ENCODE data around the gene CMYA5.

Gene CMYA5

DNA sequence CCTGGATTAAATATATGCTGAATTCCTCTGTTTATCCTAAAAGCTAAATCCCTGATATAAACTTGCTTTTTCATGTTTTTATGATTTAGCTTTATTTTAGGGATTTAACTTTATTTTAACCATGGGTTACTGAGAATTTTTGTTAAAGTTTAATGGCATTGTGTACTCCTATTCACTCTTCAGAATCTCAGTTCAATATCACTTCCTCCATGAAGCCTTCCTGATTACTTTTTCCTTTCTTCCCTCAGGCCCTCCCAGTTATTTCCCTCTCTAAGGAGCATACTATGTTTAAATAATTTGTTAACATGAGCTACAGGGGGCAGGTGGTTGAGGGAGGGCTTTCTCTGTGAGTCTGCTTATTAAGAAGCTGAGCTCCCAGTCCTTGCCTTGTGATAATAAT lies 151.5 kb downstream of the CMYA5 start:
- no peaks in the 10 kb centered on the region for H3K9me3 ChIP-seq (ENCODE audit: control insufficient read depth, insufficient read depth, low read length)
- no peak overlapping the region for H3K27ac ChIP-seq (ENCODE audit: low read depth, low read length)
- no peak overlapping the region for H3K4me2 ChIP-seq (ENCODE audit: low read length)
- no peak overlapping the region for H3K4me3 ChIP-seq (ENCODE audit: low read length)
- no peaks in the 10 kb centered on the region for H4K20me1 ChIP-seq (ENCODE audit: control insufficient read depth, insufficient read depth, low read depth, low read length)
- H3F3A ChIP-seq (ENCODE audit: control insufficient read depth, insufficient read depth) = no peaks in the 10 kb centered on the region
- TF ChIP-seq, protein P1, sequence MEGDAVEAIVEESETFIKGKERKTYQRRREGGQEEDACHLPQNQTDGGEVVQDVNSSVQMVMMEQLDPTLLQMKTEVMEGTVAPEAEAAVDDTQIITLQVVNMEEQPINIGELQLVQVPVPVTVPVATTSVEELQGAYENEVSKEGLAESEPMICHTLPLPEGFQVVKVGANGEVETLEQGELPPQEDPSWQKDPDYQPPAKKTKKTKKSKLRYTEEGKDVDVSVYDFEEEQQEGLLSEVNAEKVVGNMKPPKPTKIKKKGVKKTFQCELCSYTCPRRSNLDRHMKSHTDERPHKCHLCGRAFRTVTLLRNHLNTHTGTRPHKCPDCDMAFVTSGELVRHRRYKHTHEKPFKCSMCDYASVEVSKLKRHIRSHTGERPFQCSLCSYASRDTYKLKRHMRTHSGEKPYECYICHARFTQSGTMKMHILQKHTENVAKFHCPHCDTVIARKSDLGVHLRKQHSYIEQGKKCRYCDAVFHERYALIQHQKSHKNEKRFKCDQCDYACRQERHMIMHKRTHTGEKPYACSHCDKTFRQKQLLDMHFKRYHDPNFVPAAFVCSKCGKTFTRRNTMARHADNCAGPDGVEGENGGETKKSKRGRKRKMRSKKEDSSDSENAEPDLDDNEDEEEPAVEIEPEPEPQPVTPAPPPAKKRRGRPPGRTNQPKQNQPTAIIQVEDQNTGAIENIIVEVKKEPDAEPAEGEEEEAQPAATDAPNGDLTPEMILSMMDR (IDR thresholded peaks at IDR 0.05; ENCODE audit: low read depth, low read length, poor library complexity, severe bottlenecking) = no peak
- no peak for TF ChIP-seq EZH2phosphoT487 (IDR thresholded peaks at IDR 0.05; ENCODE audit: borderline replicate concordance, low read length)
- H3K9me2 ChIP-seq (replicated peaks; ENCODE audit: control insufficient read depth, low read length) = no peaks in the 10 kb centered on the region
- no peaks in the 10 kb centered on the region for H3K36me3 ChIP-seq (ENCODE audit: control insufficient read depth, low read length)
- peaks cover 4% of the 10 kb centered on the region; the same call in 1 of the 2 replicates for H3K27me3 ChIP-seq (ENCODE audit: control insufficient read depth, low read length)
- H3K79me2 ChIP-seq (ENCODE audit: control insufficient read depth, low read length) = no peaks in the 10 kb centered on the region
- no peaks in the 10 kb centered on the region for H3K4me1 ChIP-seq (ENCODE audit: control insufficient read depth, low read length)

DNA sequence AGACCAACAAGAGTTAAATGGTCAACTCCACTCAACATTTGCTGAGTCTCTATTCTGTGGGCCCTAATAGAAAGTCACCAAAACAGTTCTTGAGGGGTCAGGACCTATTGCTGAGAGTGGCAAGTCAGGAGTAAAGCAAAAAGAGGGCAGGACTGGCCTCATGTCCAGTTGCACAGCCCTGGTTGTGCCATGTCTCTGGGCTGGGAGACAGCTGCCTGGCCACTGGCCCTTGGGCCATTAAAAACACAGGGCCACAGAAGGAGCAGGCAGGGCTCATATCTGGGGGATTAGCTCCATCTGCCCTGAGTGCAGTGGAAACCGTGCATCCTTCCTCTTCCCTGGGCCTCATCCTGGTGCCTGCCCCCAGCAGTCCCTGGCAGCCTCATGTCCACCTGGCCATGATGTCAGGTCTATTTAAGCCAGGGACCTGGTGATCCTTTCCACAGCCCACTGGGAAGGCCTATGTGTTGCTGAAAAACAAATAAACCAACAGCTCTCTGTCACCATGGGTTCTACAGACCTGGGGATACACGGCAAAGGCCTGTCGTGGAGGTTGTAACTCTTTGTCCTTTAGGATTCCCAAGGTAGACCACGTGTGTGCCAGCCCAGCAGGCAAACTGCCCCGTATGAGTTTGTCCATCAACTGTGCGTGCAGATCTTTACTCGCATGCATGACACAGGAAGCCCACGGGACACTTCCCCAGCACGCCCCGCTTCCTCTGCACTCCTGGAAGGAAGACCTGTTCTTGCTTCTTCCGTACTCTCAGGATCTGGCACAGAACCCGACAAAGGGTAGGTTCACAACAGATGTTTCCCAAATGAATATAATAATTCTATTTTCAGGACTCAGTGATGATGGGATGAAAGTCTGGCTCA lies 152.6 kb downstream of the CMYA5 start:
- no peaks in the 10 kb centered on the region for H3K4me1 ChIP-seq (ENCODE audit: control insufficient read depth, low read length)
- no peak overlapping the region for H3K27ac ChIP-seq (ENCODE audit: low read depth, low read length)
- no peaks in the 10 kb centered on the region for H3K9me3 ChIP-seq (ENCODE audit: control insufficient read depth, insufficient read depth, low read length)
- peaks cover 4% of the 10 kb centered on the region; the same call in 1 of the 2 replicates for H3K27me3 ChIP-seq (ENCODE audit: control insufficient read depth, low read length)
- H3F3A ChIP-seq (ENCODE audit: control insufficient read depth, insufficient read depth) = no peaks in the 10 kb centered on the region
- TF ChIP-seq, protein P1 (IDR thresholded peaks at IDR 0.05; ENCODE audit: low read depth, low read length, poor library complexity, severe bottlenecking) = no peak
- TF ChIP-seq EZH2phosphoT487 (IDR thresholded peaks at IDR 0.05; ENCODE audit: borderline replicate concordance, low read length) = no peak
- no peaks in the 10 kb centered on the region for H3K36me3 ChIP-seq (ENCODE audit: control insufficient read depth, low read length)
- no peak overlapping the region for H3K4me3 ChIP-seq (ENCODE audit: low read length)
- no peaks in the 10 kb centered on the region for H4K20me1 ChIP-seq (ENCODE audit: control insufficient read depth, insufficient read depth, low read depth, low read length)
- H3K79me2 ChIP-seq (ENCODE audit: control insufficient read depth, low read length) = no peaks in the 10 kb centered on the region
- no peak overlapping the region for H3K4me2 ChIP-seq (ENCODE audit: low read length)
- H3K9me2 ChIP-seq (replicated peaks; ENCODE audit: control insufficient read depth, low read length) = no peaks in the 10 kb centered on the region

DNA sequence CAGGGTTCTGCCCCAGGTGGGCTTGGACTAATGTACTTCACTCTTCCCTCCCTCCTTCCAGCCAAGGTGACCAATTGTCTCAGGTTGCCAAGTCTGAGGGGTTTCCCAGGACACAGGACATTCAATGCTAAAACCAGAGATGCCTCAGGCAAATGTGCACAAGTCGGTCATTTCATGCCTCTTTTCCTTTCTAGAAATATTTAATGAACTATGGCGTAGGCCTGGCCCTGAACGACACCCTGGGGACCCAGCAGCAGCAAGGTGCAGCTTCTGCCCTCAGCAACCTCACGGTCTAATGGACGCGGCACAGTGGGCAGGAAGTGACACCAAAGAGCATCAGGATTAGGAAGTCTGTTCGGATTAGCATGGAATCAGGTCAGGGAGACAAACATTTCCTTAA lies 153.4 kb downstream of the CMYA5 start:
- no peak overlapping the region for H3K4me2 ChIP-seq (ENCODE audit: low read length)

More for the DNA sequence above, 153.4 kb downstream of the CMYA5 start:
- no peak overlapping the region for H3K27ac ChIP-seq (ENCODE audit: low read depth, low read length)
- no peaks in the 10 kb centered on the region for H3K36me3 ChIP-seq (ENCODE audit: control insufficient read depth, low read length)
- TF ChIP-seq, protein P1 (IDR thresholded peaks at IDR 0.05; ENCODE audit: low read depth, low read length, poor library complexity, severe bottlenecking) = no peak
- TF ChIP-seq EZH2phosphoT487 (IDR thresholded peaks at IDR 0.05; ENCODE audit: borderline replicate concordance, low read length) = no peak
- no peak overlapping the region for H3K4me3 ChIP-seq (ENCODE audit: low read length)
- H3K79me2 ChIP-seq (ENCODE audit: control insufficient read depth, low read length) = no peaks in the 10 kb centered on the region
- H3K9me2 ChIP-seq (replicated peaks; ENCODE audit: control insufficient read depth, low read length) = no peaks in the 10 kb centered on the region
- no peaks in the 10 kb centered on the region for H3K9me3 ChIP-seq (ENCODE audit: control insufficient read depth, insufficient read depth, low read length)
- H3K27me3 ChIP-seq (ENCODE audit: control insufficient read depth, low read length) = peaks cover 4% of the 10 kb centered on the region; the same call in 1 of the 2 replicates
- no peaks in the 10 kb centered on the region for H4K20me1 ChIP-seq (ENCODE audit: control insufficient read depth, insufficient read depth, low read depth, low read length)
- no peaks in the 10 kb centered on the region for H3K4me1 ChIP-seq (ENCODE audit: control insufficient read depth, low read length)
- no peaks in the 10 kb centered on the region for H3F3A ChIP-seq (ENCODE audit: control insufficient read depth, insufficient read depth)

All from DOHH2 (cell line).